Activated CD8-positive, alpha-beta memory T cell treated with anti-CD3 and anti-CD28 coated beads, Interleukin-2, amount 50 U/mL, for 24 hours (primary cell): ENCODE results near the gene LCT.
A peak's percentile ranks its signal among the peaks of the same experiment; 100 is the strongest.

Experiments
- DNase-seq: peaks from one replicate; pipeline ENCODE4 v3.0.0-alpha.2; 2020; ENCODE audit errors: extremely low read depth

The LCT gene

GRCh38 chr2:135742325-135742757 lies 94.6 kb downstream of the LCT start:
- DNase-seq, result peak; percentile 12

DNA sequence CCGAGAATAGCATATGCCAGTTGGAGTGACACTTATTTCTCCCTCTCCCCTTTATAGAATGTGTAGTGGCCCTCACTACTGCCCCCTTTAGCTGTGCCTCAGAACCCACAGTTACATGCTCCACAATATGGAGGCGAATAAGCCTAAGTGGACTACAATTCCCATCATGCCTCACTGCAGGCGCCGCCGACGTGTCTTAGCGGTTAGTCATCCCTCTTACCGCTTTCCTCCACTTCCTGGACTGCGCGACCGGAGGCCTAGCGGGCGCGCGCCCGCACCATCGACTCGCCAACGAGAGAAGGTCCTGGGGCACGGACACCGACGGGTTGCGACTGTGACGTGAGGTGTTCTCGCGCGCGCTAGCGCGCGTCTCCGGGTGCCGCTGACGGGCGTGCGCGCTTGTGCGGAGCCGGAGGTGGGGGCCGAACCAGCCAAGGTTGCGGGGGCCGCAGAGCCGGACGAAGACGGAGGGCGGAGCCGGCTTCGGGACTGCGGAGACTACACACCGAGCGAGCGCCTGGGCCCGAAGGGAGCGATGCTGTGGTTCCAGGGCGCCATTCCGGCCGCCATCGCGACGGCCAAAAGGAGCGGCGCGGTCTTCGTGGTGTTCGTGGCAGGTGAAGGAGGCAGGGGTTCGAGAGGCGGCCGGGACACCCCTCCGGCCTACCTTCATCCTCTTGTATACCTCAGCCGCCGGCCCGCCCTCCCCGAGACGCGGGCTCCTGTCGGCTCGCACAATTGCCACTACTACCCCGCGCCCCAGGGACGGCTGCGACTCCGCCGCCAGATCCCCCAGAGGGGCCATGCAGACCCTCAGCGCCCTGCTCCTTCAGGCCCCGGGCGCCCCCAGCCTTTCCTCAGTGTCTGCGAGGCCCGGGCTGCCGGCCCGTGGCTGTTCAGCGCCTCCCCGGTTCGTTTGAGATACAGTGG lies 95.3 kb downstream of the LCT start, which contains the start of gene UBXN4:
TSS of gene UBXN4 (plus strand) at position 461 of the 930 bp plus-strand sequence. CDS start at position 536, 75 bp downstream.
- peak; percentile 88 for DNase-seq

GRCh38 chr2:135741043-135741394 lies 96.0 kb downstream of the LCT start:
- no peak for DNase-seq

GRCh38 chr2:135740206-135740605 lies 96.8 kb downstream of the LCT start:
- no peak for DNase-seq
